DMS79 (cell line): ENCODE measurements around the gene IFNL1.
"Not testable (repeated sequence)": the region's sequence is repeated elsewhere in the genome, so short reads cannot be mapped to it uniquely, and the experiment has no call there.

Source experiments
- DNase-seq: peaks from one replicate; lab custom pipeline; 2025; lab: John Stamatoyannopoulos, UW

The IFNL1 gene

GRCh38 chr19:39332738-39333137 is 36.5 kb downstream of the IFNL1 start:
- not testable (repeated sequence) for DNase-seq

GRCh38 chr19:39333507-39333906 is 37.3 kb downstream of the IFNL1 start:
- no peak for DNase-seq

- no peak for DNase-seq
Observed at GRCh38 chr19:39334444-39334976, 38.3 kb downstream of the IFNL1 start.

- no peak for DNase-seq
Observed at GRCh38 chr19:39335168-39335548, 39.0 kb downstream of the IFNL1 start.

- DNase-seq: no peak
Observed at GRCh38 chr19:39336483-39336882, 40.3 kb downstream of the IFNL1 start.

GRCh38 chr19:39339674-39340073 is 43.5 kb downstream of the IFNL1 start:
- no peak for DNase-seq

GRCh38 chr19:39340156-39340555 is 43.9 kb downstream of the IFNL1 start:
- DNase-seq: not testable (repeated sequence)

- no peak for DNase-seq
Observed at GRCh38 chr19:39341129-39341718, 45.0 kb downstream of the IFNL1 start.

- DNase-seq: peak; percentile 98
Observed at GRCh38 chr19:39341719-39342604, 45.8 kb downstream of the IFNL1 start, which contains the start of gene SAMD4B. TSS of gene SAMD4B (plus strand) at chr19:39342421. CDS start at chr19:39356894, 14,473 bp downstream.

GRCh38 chr19:39342647-39343305 is 46.6 kb downstream of the IFNL1 start:
- no peak for DNase-seq

GRCh38 chr19:39345956-39346355 is 49.7 kb downstream of the IFNL1 start:
- DNase-seq: no peak

- no peak for DNase-seq
Observed at GRCh38 chr19:39347332-39348164, 51.3 kb downstream of the IFNL1 start.
